GM12878 (cell line): Measurements from ENCODE around the gene RASIP1.

Source experiments
- CHD1 ChIP-seq: IDR thresholded peaks from 2 replicates; pipeline ENCODE4 v1.6.1; 2012; ENCODE audit warnings: low read depth, low read length, improper control_type of control experiment
- CTCF ChIP-seq, 3 experiments: IDR thresholded peaks in 2 of 3; conservative IDR thresholded peaks in 1 of 3; 2 replicates each; pipeline ENCODE4 v1.5.1; 2011; ENCODE audit warnings: low read depth in 3 of 3, low read length in 3 of 3, mild to moderate bottlenecking in 3 of 3, control low read depth in 2 of 3, moderate library complexity in 2 of 3, inconsistent platforms in 1 of 3, mixed read lengths in 1 of 3; ENCODE audit not compliant: control insufficient read depth in 2 of 3, insufficient read depth in 1 of 3; ENCODE audit errors: extremely low read depth in 1 of 3
- HDAC2 ChIP-seq: fragments of 200-600 bp; sonication (generic); IDR thresholded peaks from 2 replicates; pipeline ENCODE4 v1.6.1; 2017
- JUND ChIP-seq: IDR thresholded peaks from 2 replicates; pipeline ENCODE4 v1.6.1; 2012; ENCODE audit warnings: low read depth, mild to moderate bottlenecking, low read length, improper control_type of control experiment, moderate library complexity
- MEF2A ChIP-seq: IDR thresholded peaks from 2 replicates; pipeline ENCODE4 v1.6.1; 2011; ENCODE audit warnings: low read depth, mild to moderate bottlenecking, low read length, moderate library complexity; ENCODE audit not compliant: insufficient read depth
- RAD21 ChIP-seq: IDR thresholded peaks from 2 replicates; pipeline ENCODE4 v1.6.1; 2011; ENCODE audit warnings: mild to moderate bottlenecking, low read depth, low read length, moderate library complexity; ENCODE audit not compliant: insufficient read depth
- RCOR1 ChIP-seq: conservative IDR thresholded peaks from 2 replicates; pipeline ENCODE4 v1.6.1; 2012; ENCODE audit warnings: low read depth, low read length, improper control_type of control experiment
- SMAD1 ChIP-seq: fragments of 450-650 bp; IDR thresholded peaks from 2 replicates; pipeline ENCODE4 v1.6.1; 2018; ENCODE audit warnings: mild to moderate bottlenecking, low read depth; ENCODE audit not compliant: partially characterized antibody
- SREBF2 ChIP-seq: IDR thresholded peaks from 2 replicates; pipeline ENCODE4 v1.6.1; 2012; ENCODE audit warnings: mild to moderate bottlenecking, low read length
- TCF7 ChIP-seq: IDR thresholded peaks from 2 replicates; pipeline ENCODE4 v1.6.1; 2014; ENCODE audit warnings: antibody characterized with exemption, borderline replicate concordance
- USF1 ChIP-seq: IDR thresholded peaks from 2 replicates; pipeline ENCODE4 v1.6.1; 2011; ENCODE audit warnings: borderline replicate concordance, low read depth, mild to moderate bottlenecking, moderate library complexity, mixed read lengths, low read length; ENCODE audit not compliant: insufficient read depth; ENCODE audit errors: extremely low read length
- TF ChIP-seq, protein P1 (sequence below): IDR thresholded peaks from 2 replicates; pipeline ENCODE4 v1.6.1; 2012; ENCODE audit warnings: mild to moderate bottlenecking, low read depth, low read length

- no peak for TF ChIP-seq RCOR1
- TF ChIP-seq USF1 = peak; percentile 43
- no peak for TF ChIP-seq SMAD1
- TF ChIP-seq SREBF2 = no peak; the same call in 1 of the 2 replicates
- TF ChIP-seq MEF2A = 0 out of 2 replicates have a peak, but pooled peaks have one; percentile 30
- no peak for TF ChIP-seq CHD1
- TF ChIP-seq CTCF (IDR thresholded peaks at IDR 0.05 in 2 of 3, conservative IDR thresholded peaks at IDR 0.05 in 1 of 3; ENCODE audit: control insufficient read depth in 2 of 3, extremely low read depth in 1 of 3, insufficient read depth in 1 of 3, low read depth in 3 of 3, low read length in 3 of 3) = no peak
- TF ChIP-seq JUND = no peak
- no peak for TF ChIP-seq RAD21
- TF ChIP-seq, protein P1, sequence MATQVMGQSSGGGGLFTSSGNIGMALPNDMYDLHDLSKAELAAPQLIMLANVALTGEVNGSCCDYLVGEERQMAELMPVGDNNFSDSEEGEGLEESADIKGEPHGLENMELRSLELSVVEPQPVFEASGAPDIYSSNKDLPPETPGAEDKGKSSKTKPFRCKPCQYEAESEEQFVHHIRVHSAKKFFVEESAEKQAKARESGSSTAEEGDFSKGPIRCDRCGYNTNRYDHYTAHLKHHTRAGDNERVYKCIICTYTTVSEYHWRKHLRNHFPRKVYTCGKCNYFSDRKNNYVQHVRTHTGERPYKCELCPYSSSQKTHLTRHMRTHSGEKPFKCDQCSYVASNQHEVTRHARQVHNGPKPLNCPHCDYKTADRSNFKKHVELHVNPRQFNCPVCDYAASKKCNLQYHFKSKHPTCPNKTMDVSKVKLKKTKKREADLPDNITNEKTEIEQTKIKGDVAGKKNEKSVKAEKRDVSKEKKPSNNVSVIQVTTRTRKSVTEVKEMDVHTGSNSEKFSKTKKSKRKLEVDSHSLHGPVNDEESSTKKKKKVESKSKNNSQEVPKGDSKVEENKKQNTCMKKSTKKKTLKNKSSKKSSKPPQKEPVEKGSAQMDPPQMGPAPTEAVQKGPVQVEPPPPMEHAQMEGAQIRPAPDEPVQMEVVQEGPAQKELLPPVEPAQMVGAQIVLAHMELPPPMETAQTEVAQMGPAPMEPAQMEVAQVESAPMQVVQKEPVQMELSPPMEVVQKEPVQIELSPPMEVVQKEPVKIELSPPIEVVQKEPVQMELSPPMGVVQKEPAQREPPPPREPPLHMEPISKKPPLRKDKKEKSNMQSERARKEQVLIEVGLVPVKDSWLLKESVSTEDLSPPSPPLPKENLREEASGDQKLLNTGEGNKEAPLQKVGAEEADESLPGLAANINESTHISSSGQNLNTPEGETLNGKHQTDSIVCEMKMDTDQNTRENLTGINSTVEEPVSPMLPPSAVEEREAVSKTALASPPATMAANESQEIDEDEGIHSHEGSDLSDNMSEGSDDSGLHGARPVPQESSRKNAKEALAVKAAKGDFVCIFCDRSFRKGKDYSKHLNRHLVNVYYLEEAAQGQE = no peak
- no peak for TF ChIP-seq HDAC2
- TF ChIP-seq TCF7 = no peak
Measured at GRCh38 chr19:48720613-48721296, 19.7 kb downstream of the RASIP1 start.
